Spleen (tissue), 7 donors: ENCODE measurements around the gene KCND3.

Experiments used
- POLR2A ChIP-seq, 3 donors: fragments of 450-650 bp; IDR thresholded peaks; one replicate each; pipeline ENCODE4 v1.5.1; 2017; ENCODE audit warnings: antibody characterized with exemption in 3 of 3, mild to moderate bottlenecking in 1 of 3
- POLR2AphosphoS5 ChIP-seq, 3 donors: sonication (generic); formaldehyde crosslinking; IDR thresholded peaks; one replicate each; pipeline ENCODE4 v1.5.1; 2017; ENCODE audit warnings: antibody characterized with exemption in 3 of 3
- TF ChIP-seq, protein P1 (sequence below), 11 experiments: fragments of 200-600 bp in 7 of 11; fragments of 450-650 bp in 4 of 11; sonication (generic) in 4 of 11; IDR thresholded peaks in 8 of 11; conservative IDR thresholded peaks in 3 of 11; 1 replicate in 7 of 11; 2 replicates in 4 of 11; pipeline versions ENCODE4 v1.4.0 to v1.8.0; 2016 to 2021; ENCODE audit warnings: antibody characterized with exemption in 11 of 11, inconsistent platforms in 4 of 11, mild to moderate bottlenecking in 1 of 11
- donor health status: DM: no; HTN: no; CAD: no; lungs with moderate emphysema.
- donor health status: DM: no; HTN: no; CAD: no.
- donor health status: DM: no; HTN: no; CAD: no.

DNA sequence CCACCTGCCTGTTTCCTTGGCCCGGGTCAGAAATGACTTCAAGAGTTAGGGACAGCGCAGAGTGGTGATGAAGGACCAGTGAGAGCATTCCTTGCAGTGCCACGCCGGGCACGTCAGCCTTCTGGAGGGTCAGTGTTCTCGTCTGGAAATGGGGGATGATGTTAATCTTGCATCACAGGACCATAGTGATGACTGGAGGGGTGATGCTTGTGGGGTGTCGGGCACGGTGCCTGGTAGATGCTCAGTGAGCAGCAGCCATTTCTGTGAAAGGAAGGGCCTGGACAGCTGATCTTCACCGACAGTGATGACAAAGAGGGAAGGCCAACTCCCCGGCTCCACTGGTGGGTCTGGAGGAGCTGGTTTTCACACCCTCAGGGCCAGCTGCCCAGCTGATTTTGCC, 177.6 kb downstream of the KCND3 start:
- TF ChIP-seq, protein P1, sequence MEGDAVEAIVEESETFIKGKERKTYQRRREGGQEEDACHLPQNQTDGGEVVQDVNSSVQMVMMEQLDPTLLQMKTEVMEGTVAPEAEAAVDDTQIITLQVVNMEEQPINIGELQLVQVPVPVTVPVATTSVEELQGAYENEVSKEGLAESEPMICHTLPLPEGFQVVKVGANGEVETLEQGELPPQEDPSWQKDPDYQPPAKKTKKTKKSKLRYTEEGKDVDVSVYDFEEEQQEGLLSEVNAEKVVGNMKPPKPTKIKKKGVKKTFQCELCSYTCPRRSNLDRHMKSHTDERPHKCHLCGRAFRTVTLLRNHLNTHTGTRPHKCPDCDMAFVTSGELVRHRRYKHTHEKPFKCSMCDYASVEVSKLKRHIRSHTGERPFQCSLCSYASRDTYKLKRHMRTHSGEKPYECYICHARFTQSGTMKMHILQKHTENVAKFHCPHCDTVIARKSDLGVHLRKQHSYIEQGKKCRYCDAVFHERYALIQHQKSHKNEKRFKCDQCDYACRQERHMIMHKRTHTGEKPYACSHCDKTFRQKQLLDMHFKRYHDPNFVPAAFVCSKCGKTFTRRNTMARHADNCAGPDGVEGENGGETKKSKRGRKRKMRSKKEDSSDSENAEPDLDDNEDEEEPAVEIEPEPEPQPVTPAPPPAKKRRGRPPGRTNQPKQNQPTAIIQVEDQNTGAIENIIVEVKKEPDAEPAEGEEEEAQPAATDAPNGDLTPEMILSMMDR (IDR thresholded peaks at IDR 0.05 in 8 of 11, conservative IDR thresholded peaks at IDR 0.05 in 3 of 11), result no peak
- TF ChIP-seq POLR2AphosphoS5 (IDR thresholded peaks at IDR 0.05), result no peak
- TF ChIP-seq POLR2A (IDR thresholded peaks at IDR 0.05), result no peak
